Tibial artery (tissue), 4 donors: Measurements from ENCODE around the gene RBM4.

ENCODE experiments used
- DNase-seq, 2 donors: peaks; one replicate each; pipeline ENCODE4 v3.0.0-alpha.2; 2019
- H3K27ac ChIP-seq, 2 donors: fragments of 200-600 bp; sonication (generic) in 1 of 2; 1 replicate in 1 of 2; 2 replicates in 1 of 2; pipeline ENCODE4 v1.5.1; 2018 to 2019; ENCODE audit warnings: mild to moderate bottlenecking in 1 of 2
- H3K27me3 ChIP-seq, 2 donors: fragments of 200-600 bp; sonication (generic) in 1 of 2; one replicate each; pipeline versions ENCODE4 v1.5.1 to v1.6.0; 2016 to 2019
- H3K36me3 ChIP-seq, 3 donors: fragments of 200-600 bp; sonication (generic) in 2 of 3; one replicate each; pipeline ENCODE4 v1.5.1; 2016 to 2019; ENCODE audit warnings: mild to moderate bottlenecking in 2 of 3
- H3K4me1 ChIP-seq, 4 donors: fragments of 200-600 bp; sonication (generic) in 2 of 4; 1 replicate in 3 of 4; 2 replicates in 1 of 4; pipeline ENCODE4 v1.5.1; 2016 to 2019
- H3K4me3 ChIP-seq, 2 donors: fragments of 200-600 bp; sonication (generic) in 1 of 2; 1 replicate in 1 of 2; 2 replicates in 1 of 2; pipeline ENCODE4 v1.5.1; 2018 to 2019; ENCODE audit warnings: mild to moderate bottlenecking in 2 of 2
- H3K9me3 ChIP-seq, 3 donors: fragments of 200-600 bp; sonication (generic) in 1 of 3; one replicate each; pipeline ENCODE4 v1.5.1; 2016 to 2019
- CTCF ChIP-seq, 2 experiments: fragments of 200-600 bp in 1 of 2; fragments of 450-650 bp in 1 of 2; IDR thresholded peaks; one replicate each; pipeline ENCODE4 v1.5.1; 2017 to 2019; ENCODE audit warnings: antibody characterized with exemption in 2 of 2, mild to moderate bottlenecking in 1 of 2, moderate library complexity in 1 of 2
- intact Hi-C: fragments of 100-400 bp; cut with DNase I; formaldehyde crosslinking; loops from one replicate; pipeline ENCODE4 v1.15.0; 2023; ENCODE audit warnings: low total_unique reads

RBM4 gene

DNA sequence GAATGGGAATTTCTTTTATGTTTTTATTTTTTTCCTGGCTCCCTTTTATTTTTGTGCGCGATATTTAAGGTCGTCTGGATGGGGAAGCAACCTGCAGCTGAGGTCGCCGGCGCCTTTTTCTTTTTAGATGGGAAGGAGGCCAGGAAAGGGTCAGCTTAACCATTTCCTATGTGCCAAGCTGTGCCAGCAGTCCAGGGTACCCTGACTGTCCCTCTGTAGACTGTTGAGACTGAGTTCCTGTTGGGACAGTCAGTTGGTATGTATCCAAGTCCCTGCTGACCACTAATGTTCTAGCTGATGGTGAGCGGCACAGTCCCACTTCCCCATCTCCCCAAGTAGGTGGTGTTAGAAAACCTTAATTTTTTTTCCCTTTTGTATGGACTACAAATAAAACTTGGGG is 11.6 kb upstream of the RBM4 start:
- no peaks in the 10 kb centered on the region for H3K9me3 ChIP-seq
- H3K27ac ChIP-seq = no peak overlapping the region
- H3K36me3 ChIP-seq = peaks cover 43 to 70% (median 69%) of the 10 kb centered on the region in 3 donors
- H3K27me3 ChIP-seq = no peaks in the 10 kb centered on the region
- no peak overlapping the region for H3K4me3 ChIP-seq
- intact Hi-C loops = no loop called here
- no peak for DNase-seq
- no peak for TF ChIP-seq CTCF (IDR thresholded peaks at IDR 0.05)
- H3K4me1 ChIP-seq = peaks cover 0 to 44% (median 22%) of the 10 kb centered on the region in 4 donors

DNA sequence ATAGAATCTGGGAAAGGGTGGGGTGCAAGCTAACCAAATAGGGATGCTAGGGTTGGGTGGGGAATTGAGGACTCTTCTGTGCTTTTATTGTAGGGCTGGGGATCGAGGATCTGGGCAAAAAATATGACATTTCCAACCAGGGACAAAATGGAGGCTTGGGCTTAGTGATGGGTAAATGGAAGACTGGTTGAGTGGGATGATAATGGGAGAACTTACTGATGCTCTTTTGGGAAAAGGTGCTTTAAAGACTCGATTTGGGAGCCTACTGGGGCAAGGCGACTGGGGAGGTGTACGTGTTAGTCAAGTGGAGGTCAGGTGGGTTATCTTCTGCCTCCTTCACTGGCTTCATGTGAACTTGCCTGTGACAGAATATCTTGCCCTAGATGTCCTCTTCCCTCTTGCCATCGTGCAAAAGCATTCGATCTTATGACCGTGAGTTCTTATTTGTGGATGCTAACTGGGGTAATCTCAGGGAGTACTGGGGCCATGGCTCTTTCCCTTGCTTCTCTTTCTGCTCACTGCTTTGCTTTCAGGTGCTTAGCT is 10.4 kb upstream of the RBM4 start:
- intact Hi-C loops = no loop called here
- TF ChIP-seq CTCF (IDR thresholded peaks at IDR 0.05) = no peak
- no peaks in the 10 kb centered on the region for H3K27me3 ChIP-seq
- no peak for DNase-seq
- no peak overlapping the region for H3K4me3 ChIP-seq
- peaks cover 43 to 72% (median 69%) of the 10 kb centered on the region in 3 donors for H3K36me3 ChIP-seq
- H3K27ac ChIP-seq = no peak overlapping the region
- peaks cover 0 to 44% (median 18%) of the 10 kb centered on the region in 4 donors for H3K4me1 ChIP-seq
- H3K9me3 ChIP-seq = no peaks in the 10 kb centered on the region

GRCh38 chr11:66629356-66629755 is 9.1 kb upstream of the RBM4 start:
- Histone ChIP-seq H3K36me3 (peaks cover 39 to 70% (median 61%) of the 10 kb centered on the region in 3 donors), H3K27ac (no peak overlapping the region), H3K4me1 (peaks cover 0 to 34% (median 12%) of the 10 kb centered on the region in 4 donors), H3K4me3 (no peak overlapping the region), H3K9me3 (no peaks in the 10 kb centered on the region), H3K27me3 (no peaks in the 10 kb centered on the region)
- no peak for TF ChIP-seq CTCF (IDR thresholded peaks at IDR 0.05)
- intact Hi-C loops = no loop called here
- DNase-seq = no peak

DNA sequence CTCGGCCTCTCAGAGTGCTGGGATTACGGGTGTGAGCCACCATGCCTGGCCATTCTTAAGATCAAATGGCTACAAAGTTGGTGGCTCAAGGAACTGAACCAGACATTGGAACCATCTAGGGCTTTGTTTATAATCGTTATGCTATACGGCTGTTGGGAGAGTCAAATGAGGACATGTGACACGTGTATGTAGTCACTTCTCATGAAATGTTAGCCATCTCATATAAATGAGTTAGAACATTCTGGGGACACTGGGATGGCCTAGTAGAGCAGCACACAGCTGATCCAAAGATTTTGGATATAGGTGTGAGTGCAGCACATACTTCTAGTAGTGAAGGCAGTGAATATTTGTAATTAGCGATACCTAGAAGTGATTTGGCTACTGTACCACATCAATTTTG is 6.6 kb upstream of the RBM4 start:
- intact Hi-C loops = no loop called here
- H3K36me3 ChIP-seq = peaks cover 16 to 45% (median 36%) of the 10 kb centered on the region in 3 donors
- no peaks in the 10 kb centered on the region for H3K9me3 ChIP-seq
- peaks cover 0 to 25% (median 8%) of the 10 kb centered on the region in 4 donors for H3K4me1 ChIP-seq
- TF ChIP-seq CTCF (IDR thresholded peaks at IDR 0.05) = no peak
- H3K27ac ChIP-seq = no peak overlapping the region
- DNase-seq = no peak
- no peak overlapping the region for H3K4me3 ChIP-seq
- no peaks in the 10 kb centered on the region for H3K27me3 ChIP-seq

DNA sequence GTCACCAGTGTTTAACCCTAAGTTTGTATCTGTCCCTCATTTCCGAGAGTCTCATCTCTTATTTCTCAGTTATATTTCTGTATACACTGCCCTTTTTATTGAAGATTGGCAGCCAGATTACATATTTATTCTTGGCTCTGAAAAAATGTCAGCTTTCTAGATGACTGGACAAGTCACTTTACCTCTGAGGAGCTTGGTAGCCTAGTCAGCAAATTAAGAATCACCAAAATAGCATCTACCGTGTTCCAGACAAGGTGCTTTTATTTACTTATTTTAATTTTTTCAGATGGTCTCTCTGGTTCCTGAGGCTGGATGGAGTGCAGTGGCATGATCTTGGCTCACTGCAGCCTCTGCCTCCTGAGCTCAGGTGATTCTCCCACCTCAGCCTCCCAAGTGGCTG is 5.6 kb upstream of the RBM4 start:
- no peaks in the 10 kb centered on the region for H3K9me3 ChIP-seq
- no peak for TF ChIP-seq CTCF (IDR thresholded peaks at IDR 0.05)
- H3K27me3 ChIP-seq = no peaks in the 10 kb centered on the region
- H3K4me1 ChIP-seq = peaks cover 4 to 29% (median 16%) of the 10 kb centered on the region in 4 donors
- no peak for DNase-seq
- intact Hi-C loops = no loop called here
- H3K36me3 ChIP-seq = peaks cover 6 to 34% (median 25%) of the 10 kb centered on the region in 3 donors
- H3K27ac ChIP-seq = no peak overlapping the region
- H3K4me3 ChIP-seq = no peak overlapping the region

- intact Hi-C loops = no loop called here
- Histone ChIP-seq H3K36me3 (peaks cover 0 to 19% (median 12%) of the 10 kb centered on the region in 3 donors), H3K4me3 (no peak overlapping the region), H3K27me3 (no peaks in the 10 kb centered on the region), H3K9me3 (no peaks in the 10 kb centered on the region), H3K4me1 (peaks cover 4 to 54% (median 34%) of the 10 kb centered on the region in 4 donors), H3K27ac (no peak overlapping the region)
- DNase-seq = no peak
- TF ChIP-seq CTCF (IDR thresholded peaks at IDR 0.05) = no peak
These were observed 2.1 kb upstream of the RBM4 start for GRCh38 chr11:66636411-66636810.
